GM23248 (cell line): ENCODE results near the gene FAM83F. TPM values are rescaled to one million over a fixed set of nuclear protein-coding genes. Genes with fewer than 3 reads are reported as not detected.
A peak's percentile ranks its signal among the peaks of the same experiment; 100 is the strongest.

Experiments
- DNase-seq: peaks from one replicate; pipeline ENCODE4 v3.0.0-alpha.2; 2015
- H2AFZ ChIP-seq: fragments of 200-600 bp; sonication (generic); 2 replicates; pipeline ENCODE4 v1.6.1; 2016; ENCODE audit warnings: antibody characterized with exemption
- H3F3A ChIP-seq: fragments of 200-600 bp; sonication (generic); 2 replicates; pipeline ENCODE4 v1.6.1; 2016; ENCODE audit warnings: mild to moderate bottlenecking, antibody characterized with exemption, mixed run types; ENCODE audit not compliant: insufficient read depth
- H3K27ac ChIP-seq: fragments of 200-600 bp; sonication (generic); 2 replicates; pipeline ENCODE4 v1.5.1; 2016; ENCODE audit warnings: mild to moderate bottlenecking
- H3K27me3 ChIP-seq: fragments of 200-600 bp; sonication (generic); replicated peaks from 2 replicates; pipeline ENCODE4 v1.6.1; 2016; ENCODE audit warnings: mild to moderate bottlenecking; ENCODE audit not compliant: insufficient read depth
- H3K36me3 ChIP-seq: fragments of 200-600 bp; sonication (generic); 2 replicates; pipeline ENCODE4 v1.6.1; 2016; ENCODE audit warnings: low read depth, mild to moderate bottlenecking
- H3K4me1 ChIP-seq: fragments of 200-600 bp; sonication (generic); 2 replicates; pipeline ENCODE4 v1.6.1; 2016; ENCODE audit warnings: mild to moderate bottlenecking; ENCODE audit not compliant: insufficient read depth
- H3K4me2 ChIP-seq: fragments of 200-600 bp; sonication (generic); one replicate; pipeline ENCODE4 v1.6.1; 2016; ENCODE audit warnings: mild to moderate bottlenecking; ENCODE audit not compliant: unreplicated experiment
- H3K4me3 ChIP-seq: fragments of 200-600 bp; sonication (generic); 2 replicates; pipeline ENCODE4 v1.5.1; 2016; ENCODE audit warnings: mild to moderate bottlenecking
- H3K79me2 ChIP-seq: fragments of 200-600 bp; sonication (generic); 2 replicates; pipeline ENCODE4 v1.6.1; 2016; ENCODE audit warnings: mild to moderate bottlenecking; ENCODE audit not compliant: insufficient read depth
- H3K9ac ChIP-seq: fragments of 200-600 bp; sonication (generic); 2 replicates; pipeline ENCODE4 v1.6.1; 2016; ENCODE audit warnings: mild to moderate bottlenecking
- H3K9me2 ChIP-seq: fragments of 200-600 bp; sonication (generic); 2 replicates; pipeline ENCODE4 v1.6.1; 2016; ENCODE audit warnings: mixed run types, mild to moderate bottlenecking, moderate library complexity; ENCODE audit not compliant: insufficient read depth
- H3K9me3 ChIP-seq: fragments of 200-600 bp; sonication (generic); one replicate; pipeline ENCODE4 v1.6.1; 2017; ENCODE audit warnings: low read depth
- H4K20me1 ChIP-seq: fragments of 200-600 bp; sonication (generic); 2 replicates; pipeline ENCODE4 v1.6.0; 2016; ENCODE audit not compliant: insufficient read depth
- EZH2 ChIP-seq: fragments of 200-600 bp; sonication (generic); IDR thresholded peaks from 2 replicates; pipeline ENCODE4 v1.6.1; 2018; ENCODE audit warnings: antibody characterized with exemption, mild to moderate bottlenecking; ENCODE audit not compliant: insufficient read depth, poor library complexity, severe bottlenecking
- EZH2phosphoT487 ChIP-seq: fragments of 200-600 bp; sonication (generic); IDR thresholded peaks from 2 replicates; pipeline ENCODE4 v1.6.1; 2018; ENCODE audit warnings: antibody characterized with exemption, moderate library complexity, mild to moderate bottlenecking, low read depth; ENCODE audit not compliant: insufficient read depth
- WGBS, 2 experiments: methylation state at CpG; one replicate each; pipeline ENCODE4 v1.1.6; 2015 to 2017; ENCODE audit warnings: low lambda C conversion rate in 2 of 2, low coverage in 1 of 2; ENCODE audit errors: missing lambda C conversion rate in 2 of 2; 5-methylcytosine and 5-hydroxymethylcytosine counted together
- in situ Hi-C: fragments of 300-500 bp; cut with MboI; formaldehyde crosslinking; loops from 2 replicates; pipeline ENCODE4 v1.15.0; 2020
- polyA plus RNA-seq: library from polyadenylated mRNA; unstranded; fragments of >200 nt; fragmentation: Nextera tagmentation; extraction: Ambion mirVana; gene quantifications from 2 replicates; pipeline ENCODE4 v1.2.1, GENCODE V29; 2016
- total RNA-seq: library from RNA; depleted of rRNA; stranded (reverse); fragments of >200 nt; shearing (Covaris generic); gene quantifications from 2 replicates; pipeline ENCODE4 v1.2.3, GENCODE V29; 2014

Gene FAM83F
- total and polyA plus RNA-seq, 2 experiments from 2014 or later = not detected

DNA sequence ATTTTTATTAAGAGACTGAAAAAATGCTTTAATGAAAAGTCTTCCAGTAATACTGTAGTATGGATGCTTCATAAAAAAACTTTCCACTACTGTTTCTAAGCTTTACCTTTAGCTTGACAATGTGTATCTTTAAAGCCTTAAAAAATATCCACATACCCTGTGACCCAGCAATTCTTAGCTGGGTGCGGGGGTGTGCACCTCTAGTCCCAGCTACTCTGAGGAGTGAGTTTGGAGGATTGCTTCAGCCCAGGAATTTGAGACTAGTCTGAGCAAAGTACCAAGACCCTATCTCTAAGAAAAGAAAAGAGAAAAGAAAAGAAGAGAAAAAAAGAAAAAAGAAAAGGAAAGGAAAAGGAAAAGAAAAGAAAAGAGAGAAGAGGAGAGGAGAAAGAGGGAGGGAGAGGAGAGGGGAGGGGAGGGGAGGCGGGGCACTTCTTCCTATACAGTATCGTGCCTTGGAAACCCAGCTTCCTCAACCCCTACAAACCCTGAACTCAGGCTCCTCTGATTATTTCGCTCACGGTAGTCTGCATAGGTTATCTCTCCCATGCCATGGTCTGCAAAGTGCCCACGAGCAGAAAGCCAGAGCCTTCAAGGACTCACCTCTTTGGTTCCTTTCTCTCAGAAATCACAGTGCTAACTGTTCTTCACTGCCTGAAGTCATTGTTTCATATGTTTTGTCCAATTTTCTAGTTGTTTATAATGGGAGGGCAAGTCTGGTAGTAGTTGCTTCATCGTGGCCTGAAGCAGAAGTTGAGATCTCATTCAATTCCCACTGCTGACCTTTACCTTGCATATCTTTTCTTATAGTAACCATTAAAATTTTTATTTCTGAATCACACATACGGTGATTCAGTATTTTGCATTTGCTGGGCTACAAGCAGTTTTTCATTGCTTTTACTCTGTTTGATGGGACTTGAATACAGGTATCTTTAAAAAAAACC is 82.2 kb downstream of the FAM83F start:
- Histone ChIP-seq H3K4me3 (no peak overlapping the region), H3K27me3 (no peaks in the 10 kb centered on the region), H3K9ac (no peak overlapping the region), H3K9me2 (no peaks in the 10 kb centered on the region), H3K4me2 (peak overlapping the region; percentile 61), H3K27ac (peak overlapping the region; percentile 34), H3F3A (peaks cover 17% of the 10 kb centered on the region), H4K20me1 (no peaks in the 10 kb centered on the region; the same call in 1 of the 2 replicates), H3K36me3 (no peaks in the 10 kb centered on the region), H3K9me3 (no peaks in the 10 kb centered on the region), H3K79me2 (peaks cover 9% of the 10 kb centered on the region; the same call in 1 of the 2 replicates), H2AFZ (peak overlapping the region; percentile 52; the same call in 1 of the 2 replicates), H3K4me1 (peaks cover 16% of the 10 kb centered on the region)
- peak; percentile 60 for DNase-seq
- WGBS, 2 experiments = 61 to 62% methylated on average over 6 to 8 of the region's 8 CpGs
- TF ChIP-seq EZH2 (no peak), EZH2phosphoT487 (no peak)
- in situ Hi-C loops = no loop called here

DNA sequence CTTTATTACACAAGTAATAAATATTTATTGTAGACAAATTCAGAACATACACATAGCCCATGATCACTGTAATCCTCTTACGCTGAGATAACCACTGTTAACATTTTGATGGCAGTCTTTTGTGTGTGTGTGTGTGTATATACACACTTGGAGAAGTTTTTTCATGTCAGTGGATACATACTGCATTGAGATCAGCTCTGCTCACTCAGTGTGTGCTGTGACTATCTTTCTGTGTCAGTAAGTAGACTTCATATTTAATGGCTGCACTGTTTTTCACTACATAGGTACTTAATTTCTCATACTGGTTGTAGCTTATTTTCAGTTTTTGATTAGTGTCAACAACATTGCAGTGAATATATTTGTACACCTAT is 82.9 kb downstream of the FAM83F start:
- in situ Hi-C loops = no loop called here
- Histone ChIP-seq H3K9me2 (no peaks in the 10 kb centered on the region), H3K9ac (no peak overlapping the region), H3K27ac (peak overlapping the region; percentile 34), H3K4me3 (no peak overlapping the region), H3K79me2 (peaks cover 9% of the 10 kb centered on the region; the same call in 1 of the 2 replicates), H3K4me2 (peak overlapping the region; percentile 61), H3K36me3 (no peaks in the 10 kb centered on the region), H3F3A (peaks cover 17% of the 10 kb centered on the region), H3K27me3 (no peaks in the 10 kb centered on the region), H3K4me1 (peaks cover 16% of the 10 kb centered on the region), H3K9me3 (no peaks in the 10 kb centered on the region), H4K20me1 (no peaks in the 10 kb centered on the region; the same call in 1 of the 2 replicates), H2AFZ (no peak overlapping the region)
- TF ChIP-seq EZH2 (no peak), EZH2phosphoT487 (no peak)
- DNase-seq = peak; percentile 6
- WGBS, 2 experiments = 100% methylated on average over 1 of the region's 1 CpG

DNA sequence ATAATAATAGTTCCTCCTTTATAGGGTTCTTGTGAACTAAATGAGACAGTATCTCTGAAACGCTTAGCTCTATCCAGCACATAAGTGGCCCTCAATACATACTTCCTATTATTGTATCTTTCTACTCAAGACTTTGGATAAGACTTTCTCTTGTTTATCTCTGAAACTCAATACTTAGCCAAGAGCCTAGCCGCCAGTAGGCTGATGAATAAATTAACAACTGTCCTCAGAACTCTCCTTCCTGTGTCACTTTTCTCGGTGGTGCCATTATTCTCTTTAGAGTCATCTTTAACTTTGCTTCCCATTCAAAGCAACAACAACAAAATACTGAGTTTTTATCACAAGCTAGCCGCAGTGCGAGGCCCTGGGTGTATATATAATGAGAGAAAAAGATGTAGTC is 86.9 kb downstream of the FAM83F start:
- Histone ChIP-seq H3F3A (peaks cover 16% of the 10 kb centered on the region), H3K36me3 (no peaks in the 10 kb centered on the region), H3K4me2 (no peak overlapping the region), H3K27me3 (no peaks in the 10 kb centered on the region), H3K9me2 (no peaks in the 10 kb centered on the region), H3K9ac (no peak overlapping the region), H3K4me1 (peaks cover 13% of the 10 kb centered on the region), H3K9me3 (no peaks in the 10 kb centered on the region), H3K79me2 (peaks cover 15% of the 10 kb centered on the region; the same call in 1 of the 2 replicates), H2AFZ (no peak overlapping the region), H4K20me1 (peaks cover 5% of the 10 kb centered on the region; the same call in 1 of the 2 replicates), H3K27ac (no peak overlapping the region), H3K4me3 (no peak overlapping the region)
- in situ Hi-C loops = no loop called here
- TF ChIP-seq EZH2phosphoT487 = no peak
- TF ChIP-seq EZH2 = no peak
- 88 to 94% methylated on average over 5 of the region's 5 CpGs for WGBS, 2 experiments
- DNase-seq = no peak

DNA sequence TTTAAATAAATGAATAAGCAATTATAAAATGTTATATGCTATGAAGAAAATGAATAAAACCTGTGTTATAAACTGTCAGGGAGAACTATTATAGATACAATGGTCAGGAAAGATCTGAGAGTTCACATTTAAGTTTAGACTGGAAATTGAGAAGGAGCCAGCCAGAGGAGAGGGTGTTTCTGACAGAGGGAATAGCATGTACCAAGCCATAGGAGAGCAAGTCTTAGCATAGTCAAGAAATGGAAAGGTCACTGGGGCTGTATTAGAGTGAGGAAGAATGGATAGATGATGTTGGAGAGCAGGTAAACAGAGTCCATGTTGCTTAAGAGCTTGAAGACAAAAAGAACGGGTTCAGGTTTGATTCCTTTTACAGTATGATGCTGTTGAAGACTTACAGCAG is 87.4 kb downstream of the FAM83F start:
- Histone ChIP-seq H3K4me1 (peaks cover 8% of the 10 kb centered on the region), H3K4me3 (no peak overlapping the region), H3K9ac (no peak overlapping the region), H3K27me3 (no peaks in the 10 kb centered on the region), H3F3A (peaks cover 11% of the 10 kb centered on the region), H4K20me1 (peaks cover 5% of the 10 kb centered on the region; the same call in 1 of the 2 replicates), H3K79me2 (peaks cover 14% of the 10 kb centered on the region; the same call in 1 of the 2 replicates), H2AFZ (no peak overlapping the region), H3K27ac (no peak overlapping the region), H3K9me2 (no peaks in the 10 kb centered on the region), H3K36me3 (no peaks in the 10 kb centered on the region), H3K4me2 (no peak overlapping the region), H3K9me3 (no peaks in the 10 kb centered on the region)
- TF ChIP-seq EZH2 (no peak), EZH2phosphoT487 (no peak)
- in situ Hi-C loops = no loop called here
- no peak for DNase-seq
- WGBS, 2 experiments = 48 to 50% methylated on average over 1 of the region's 1 CpG
